HFFc6 (cell line): Measurements from ENCODE around the gene BCAS3. TPM values are rescaled to one million over a fixed set of nuclear protein-coding genes. Genes with fewer than 3 reads are reported as not detected.
A peak's percentile ranks its signal among the peaks of the same experiment; 100 is the strongest.

Source experiments
- DNase-seq: peaks from one replicate; pipeline ENCODE4 v3.0.0-alpha.2; 2018
- H3K27ac Mint-ChIP-seq: 2 replicates; pipeline ENCODE4 v1.8.0; 2020; ENCODE audit warnings: mild to moderate bottlenecking, mixed read lengths
- H3K27me3 Mint-ChIP-seq: 2 replicates; pipeline ENCODE4 v1.8.0; 2021; ENCODE audit warnings: mild to moderate bottlenecking, moderate library complexity, mixed read lengths; ENCODE audit not compliant: insufficient read depth
- H3K36me3 Mint-ChIP-seq: 2 replicates; pipeline ENCODE4 v1.8.0; 2021; ENCODE audit warnings: low read depth, mixed read lengths
- H3K4me1 Mint-ChIP-seq: 2 replicates; pipeline ENCODE4 v1.8.0; 2020; ENCODE audit warnings: low read depth, mixed read lengths
- H3K4me3 Mint-ChIP-seq: 2 replicates; pipeline ENCODE4 v1.8.0; 2020; ENCODE audit warnings: mild to moderate bottlenecking, moderate library complexity, mixed read lengths
- H3K9me3 Mint-ChIP-seq: 2 replicates; pipeline ENCODE4 v1.8.0; 2020; ENCODE audit warnings: mild to moderate bottlenecking, mixed read lengths
- CTCF ChIP-seq: fragments of 200-600 bp; sonication (generic); IDR thresholded peaks from 2 replicates; pipeline ENCODE4 v1.5.0; 2021; ENCODE audit warnings: antibody characterized with exemption, mild to moderate bottlenecking
- total RNA-seq, 6 experiments: library from RNA; stranded (reverse); fragmentation: NEBNext Ultra II Directional; extraction: Animal tissue kit (Norgen Biotek cat#: 25700); gene quantifications; 2 replicates in 1 of 6; 3 replicates in 5 of 6; pipeline ENCODE4 v1.2.3, GENCODE V29; 2021

Gene BCAS3
- total RNA-seq, 6 experiments from 2014 or later, result 9.8 to 13.8 (median 12.0) TPM

- Mint-ChIP-seq H3K27ac (peak overlapping the region; percentile 84), H3K4me3 (no peak overlapping the region), H3K9me3 (no peaks in the 10 kb centered on the region), H3K4me1 (peaks cover 55% of the 10 kb centered on the region), H3K36me3 (no peaks in the 10 kb centered on the region), H3K27me3 (peaks cover 1% of the 10 kb centered on the region; the same call in 1 of the 2 replicates)
- DNase-seq, result no peak
- no peak for TF ChIP-seq CTCF
Measured at GRCh38 chr17:61217878-61218437, 540.3 kb downstream of the BCAS3 start.

GRCh38 chr17:61218438-61218837, 540.8 kb downstream of the BCAS3 start:
- peak; percentile 75 for DNase-seq
- Mint-ChIP-seq H3K27ac (peak overlapping the region; percentile 84), H3K9me3 (no peaks in the 10 kb centered on the region), H3K36me3 (no peaks in the 10 kb centered on the region), H3K27me3 (peaks cover 1% of the 10 kb centered on the region; the same call in 1 of the 2 replicates), H3K4me1 (peaks cover 55% of the 10 kb centered on the region), H3K4me3 (no peak overlapping the region)
- TF ChIP-seq CTCF, result no peak

- Mint-ChIP-seq H3K4me3 (peak overlapping the region; percentile 52), H3K27me3 (peaks cover 1% of the 10 kb centered on the region; the same call in 1 of the 2 replicates), H3K9me3 (no peaks in the 10 kb centered on the region), H3K36me3 (no peaks in the 10 kb centered on the region), H3K27ac (peak overlapping the region; percentile 84), H3K4me1 (peaks cover 55% of the 10 kb centered on the region)
- peak; percentile 71 for DNase-seq
- TF ChIP-seq CTCF, result no peak
Measured at GRCh38 chr17:61219460-61219859, 541.8 kb downstream of the BCAS3 start.

GRCh38 chr17:61221181-61221580, 543.5 kb downstream of the BCAS3 start:
- Mint-ChIP-seq H3K4me1 (peaks cover 55% of the 10 kb centered on the region), H3K9me3 (no peaks in the 10 kb centered on the region), H3K36me3 (no peaks in the 10 kb centered on the region), H3K27me3 (peaks cover 1% of the 10 kb centered on the region; the same call in 1 of the 2 replicates), H3K4me3 (no peak overlapping the region), H3K27ac (no peak overlapping the region)
- DNase-seq, result no peak
- no peak for TF ChIP-seq CTCF

- DNase-seq, result no peak
- Mint-ChIP-seq H3K4me1 (peaks cover 61% of the 10 kb centered on the region), H3K9me3 (no peaks in the 10 kb centered on the region), H3K27ac (no peak overlapping the region), H3K36me3 (no peaks in the 10 kb centered on the region), H3K27me3 (peaks cover 1% of the 10 kb centered on the region; the same call in 1 of the 2 replicates), H3K4me3 (no peak overlapping the region)
- TF ChIP-seq CTCF, result no peak
Measured at GRCh38 chr17:61221597-61222471, 544.2 kb downstream of the BCAS3 start.
